Fibroblast of peridontal ligament (primary cell): ENCODE data around the gene LTB.
"Not testable (repeated sequence)": the region's sequence is repeated elsewhere in the genome, so short reads cannot be mapped to it uniquely, and the experiment has no call there.

Experiments used
- DNase-seq: peaks from one replicate; pipeline ENCODE4 v3.0.0-alpha.2; 2010; ENCODE audit errors: extremely low read depth

LTB gene

DNA sequence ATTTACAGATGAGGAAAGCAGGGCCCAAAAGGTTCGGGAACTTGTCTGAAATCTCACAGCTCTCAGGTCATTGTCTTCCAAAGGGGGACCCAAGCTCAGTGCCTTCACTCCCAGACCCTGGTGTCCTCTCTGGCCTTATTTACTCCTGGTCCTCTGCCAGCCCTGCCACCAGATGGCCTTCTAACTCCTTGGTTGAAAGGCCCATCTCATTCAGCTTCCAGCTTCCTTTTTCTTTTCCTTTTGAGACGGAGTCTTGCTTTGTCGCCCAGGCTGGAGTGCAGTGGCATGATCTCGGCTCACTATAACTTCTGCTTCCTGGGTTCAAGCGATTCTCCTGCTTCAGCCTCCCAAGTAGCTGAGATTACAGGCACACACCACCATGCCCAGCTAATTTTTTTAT is 30.9 kb downstream of the LTB start:
- not testable (repeated sequence) for DNase-seq

DNA sequence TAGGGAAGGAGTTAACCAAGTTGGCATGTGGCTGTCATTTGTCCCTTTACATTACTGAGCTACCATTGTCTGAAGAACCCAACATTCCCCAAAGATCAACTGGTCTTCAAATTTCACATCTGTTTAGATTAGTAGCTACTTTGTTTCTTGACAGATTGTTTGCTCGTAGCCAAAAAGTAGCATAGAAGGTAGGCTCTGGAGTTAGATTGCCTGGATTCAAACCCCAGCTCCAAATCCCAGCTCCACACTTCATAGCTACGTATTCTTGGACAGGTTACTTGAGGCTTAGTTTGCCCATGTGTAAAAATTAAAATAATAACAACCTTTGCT is 33.7 kb downstream of the LTB start:
- no peak for DNase-seq

DNA sequence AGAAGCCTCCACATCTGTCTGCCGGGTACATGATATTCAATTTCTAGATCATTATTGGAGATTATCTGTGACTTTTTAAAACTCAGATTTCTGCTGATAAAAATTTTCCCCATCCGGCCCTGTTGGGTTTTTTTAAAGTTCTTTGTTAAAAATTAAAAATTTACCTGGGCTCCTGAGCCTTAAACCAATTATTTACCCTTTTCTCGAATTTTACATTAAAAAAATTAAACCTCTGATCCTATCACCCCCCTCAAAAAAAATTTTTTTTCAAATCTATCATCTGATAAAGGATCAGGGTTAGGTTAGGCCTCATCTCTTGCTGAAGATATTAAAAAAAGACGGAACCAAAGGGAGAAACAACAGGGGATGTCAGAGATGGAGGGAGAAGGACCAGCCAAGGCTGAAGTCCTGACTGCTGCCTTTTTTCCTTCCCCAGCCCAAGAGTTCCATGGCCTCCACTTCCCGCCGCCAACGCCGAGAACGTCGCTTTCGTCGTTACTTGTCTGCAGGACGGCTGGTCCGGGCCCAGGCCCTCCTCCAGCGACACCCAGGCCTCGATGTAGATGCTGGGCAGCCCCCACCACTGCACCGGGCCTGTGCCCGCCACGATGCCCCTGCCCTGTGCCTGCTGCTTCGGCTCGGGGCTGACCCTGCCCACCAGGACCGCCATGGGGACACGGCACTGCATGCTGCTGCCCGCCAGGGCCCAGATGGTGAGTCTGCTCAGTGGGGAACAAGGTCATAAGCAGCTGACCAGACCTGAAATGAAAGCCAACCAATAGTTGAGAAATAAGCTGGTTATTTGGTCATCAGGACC is 34.3 kb downstream of the LTB start:
- no peak for DNase-seq

DNA sequence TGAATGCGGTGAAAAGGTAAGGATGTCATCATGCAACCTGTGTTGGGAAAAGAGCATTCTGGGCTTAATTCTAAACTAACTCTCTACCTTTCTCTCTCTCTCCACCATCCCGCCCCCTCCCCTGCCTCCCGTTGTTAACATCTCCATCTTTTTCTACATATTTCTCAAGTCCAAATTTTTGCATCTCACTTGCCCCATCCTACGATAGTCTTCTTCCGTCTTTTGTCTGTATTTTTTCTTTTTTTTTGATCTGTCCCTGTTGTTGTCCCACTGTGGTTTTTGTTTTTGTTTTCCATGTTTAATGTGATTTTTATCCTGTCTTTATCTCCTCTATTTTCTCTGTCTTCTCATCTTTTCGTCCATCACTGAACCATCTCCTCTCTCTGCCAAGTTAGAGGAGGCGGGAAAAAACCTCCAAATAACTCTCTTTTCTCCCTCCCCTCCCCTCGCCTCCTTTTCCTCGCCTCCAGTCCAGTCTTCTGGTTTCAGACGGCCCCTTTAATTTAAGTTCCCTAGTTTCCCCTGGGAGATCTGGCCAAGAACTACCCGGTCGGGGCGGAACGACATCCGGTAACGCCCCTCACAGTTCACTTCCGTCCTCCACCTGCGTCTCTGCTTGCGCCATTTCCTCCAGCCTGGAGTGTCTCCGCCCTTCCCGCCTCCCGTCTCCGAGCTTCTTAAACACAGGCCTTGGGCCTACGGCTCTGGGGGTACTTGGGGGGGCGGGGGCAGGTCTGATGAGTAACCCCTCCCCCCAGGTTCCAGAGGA is 35.1 kb downstream of the LTB start, which contains the start of gene NFKBIL1:
TSS of gene NFKBIL1 (plus strand) at position 651 of the 769 bp plus-strand sequence. CDS start at position 738, 87 bp downstream.
- peak; percentile 99 for DNase-seq

DNA sequence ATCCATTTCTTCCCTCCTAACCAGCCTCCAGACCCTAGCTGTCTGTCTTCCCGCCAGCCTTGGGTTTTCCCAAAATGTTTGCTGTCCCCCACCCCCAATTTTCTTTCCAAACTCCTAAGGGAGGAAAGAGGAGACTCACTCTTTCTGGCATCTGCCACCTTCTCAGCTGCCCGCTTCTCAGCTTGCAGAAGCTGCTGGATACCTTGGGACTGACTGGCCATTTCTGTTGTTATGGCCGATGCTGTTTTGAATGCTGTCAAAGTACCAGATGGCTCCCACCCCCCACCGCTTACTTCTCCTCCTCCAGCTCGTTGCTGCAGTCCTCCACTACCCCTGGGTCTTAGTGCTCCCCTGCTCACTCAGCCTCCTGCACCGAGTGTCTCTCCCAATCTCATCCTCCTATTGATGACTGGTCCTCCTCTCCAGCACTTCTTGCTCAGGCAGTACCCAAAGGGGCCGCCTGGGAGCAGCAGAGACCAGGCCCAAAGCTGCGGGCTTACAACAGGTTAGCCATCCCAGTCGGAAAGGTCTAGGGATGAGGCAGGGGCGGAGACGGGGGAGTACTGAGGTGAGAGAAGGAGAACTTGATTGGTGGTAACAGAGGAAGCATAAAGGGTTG is 35.8 kb downstream of the LTB start, which contains the start of gene ATP6V1G2:
TSS of gene ATP6V1G2 (minus strand) at position 270 of the 619 bp plus-strand sequence. CDS start at position 221, 49 bp downstream.
- DNase-seq: peak; percentile 93

DNA sequence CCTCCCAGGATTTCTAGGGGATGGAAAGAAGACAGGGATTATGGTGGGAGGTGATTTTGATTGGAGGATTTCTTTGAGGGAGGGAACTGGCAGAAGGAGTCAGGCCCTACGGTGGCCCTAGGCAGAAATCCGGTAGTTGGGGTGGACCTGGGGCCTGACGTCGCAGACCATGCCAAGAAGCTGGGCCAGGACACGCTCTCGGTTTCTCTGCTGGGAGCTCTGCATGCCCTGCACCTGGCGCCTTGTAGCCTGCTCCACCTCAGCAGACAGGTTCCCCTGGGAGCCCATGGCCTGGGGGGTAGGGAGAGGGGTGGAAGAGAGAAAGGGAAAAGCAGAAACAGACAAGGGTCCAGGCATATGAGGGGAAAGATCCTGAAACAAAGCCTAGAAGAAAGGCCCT is 36.9 kb downstream of the LTB start:
- no peak for DNase-seq

DNA sequence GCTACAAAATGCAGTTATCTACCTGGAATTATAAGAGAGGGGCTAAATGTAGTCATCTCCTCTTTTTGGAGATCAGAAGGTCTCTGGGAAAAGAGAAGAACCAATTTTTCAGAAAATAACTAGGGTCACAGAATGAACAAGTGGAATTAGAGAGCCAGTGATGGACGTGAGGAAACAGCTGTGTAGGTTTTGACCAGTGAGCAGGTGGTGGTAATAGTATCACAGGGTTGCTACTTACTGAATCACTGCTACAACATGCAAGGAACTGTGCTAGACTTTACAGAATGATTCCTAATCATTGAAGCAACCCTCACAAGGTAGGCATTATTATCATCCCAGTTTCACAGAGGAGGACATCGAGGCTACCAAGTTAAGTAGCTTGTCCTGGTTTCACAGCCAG is 37.5 kb downstream of the LTB start:
- DNase-seq: no peak

DNA sequence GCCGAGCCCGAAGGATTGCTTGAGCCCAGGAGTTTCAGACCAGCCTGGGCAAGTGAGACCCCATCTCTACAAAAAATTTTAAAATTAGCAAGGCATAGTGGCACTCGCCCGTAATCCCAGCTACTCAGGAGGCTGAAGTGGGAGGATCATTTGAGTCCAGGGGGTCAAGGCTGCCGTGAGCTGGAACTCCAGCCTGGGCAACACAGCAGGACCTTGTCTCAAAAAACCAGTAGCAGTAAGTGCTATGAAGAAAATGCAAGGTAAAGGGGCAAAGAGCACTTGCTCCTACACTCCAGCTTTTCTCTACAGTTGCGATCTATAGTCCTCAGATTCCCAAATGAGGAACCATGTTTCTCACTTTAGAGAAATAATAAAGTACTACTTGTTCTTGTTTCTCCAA is 38.6 kb downstream of the LTB start:
- no peak for DNase-seq

DNA sequence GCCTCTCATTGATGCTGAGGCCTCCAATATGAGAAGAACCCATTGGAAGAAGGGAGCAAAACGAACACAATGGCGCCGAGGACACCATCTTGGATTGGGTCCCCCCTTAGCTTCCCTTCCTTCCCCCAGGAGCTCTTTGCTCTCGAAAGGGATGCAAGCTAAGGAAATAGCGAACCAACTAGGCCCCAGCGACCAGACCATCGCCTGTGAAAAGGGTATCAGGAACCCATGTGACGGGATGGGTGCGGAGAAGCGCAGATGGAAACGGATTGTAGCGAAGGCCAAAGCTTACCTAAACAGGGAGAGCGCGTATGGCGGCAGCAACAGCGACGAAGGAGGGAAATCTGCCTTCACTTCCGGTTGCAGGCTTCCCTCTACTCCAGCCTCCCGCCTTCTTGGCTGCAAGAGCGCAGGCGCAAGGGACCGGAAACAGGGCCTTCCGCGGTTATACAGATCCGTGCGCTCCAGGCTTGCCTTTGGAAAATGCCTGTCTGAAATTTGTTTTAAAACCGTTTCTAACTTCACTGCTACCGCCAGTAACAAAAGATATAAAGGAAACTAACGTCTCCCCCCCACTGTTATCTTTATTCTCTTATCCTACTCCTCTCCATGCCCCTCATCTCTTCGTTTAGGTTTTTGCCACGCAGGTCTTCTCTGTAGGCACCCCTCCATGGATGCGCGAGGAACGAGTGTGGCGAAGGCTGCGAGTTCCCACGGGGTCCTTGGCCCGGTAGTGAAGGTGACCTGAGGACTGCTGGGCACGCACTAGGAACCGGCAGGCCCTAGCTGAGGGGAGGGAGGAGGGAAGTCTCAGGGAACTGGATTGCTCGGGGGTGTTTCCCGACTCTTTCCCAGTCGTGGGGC is 40.3 kb downstream of the LTB start, which contains the start of gene DDX39B:
TSS of gene DDX39B (minus strand) at position 346 of the 864 bp plus-strand sequence. CDS start 1,471 bp downstream, outside the sequence.
- peak; percentile 98 for DNase-seq

DNA sequence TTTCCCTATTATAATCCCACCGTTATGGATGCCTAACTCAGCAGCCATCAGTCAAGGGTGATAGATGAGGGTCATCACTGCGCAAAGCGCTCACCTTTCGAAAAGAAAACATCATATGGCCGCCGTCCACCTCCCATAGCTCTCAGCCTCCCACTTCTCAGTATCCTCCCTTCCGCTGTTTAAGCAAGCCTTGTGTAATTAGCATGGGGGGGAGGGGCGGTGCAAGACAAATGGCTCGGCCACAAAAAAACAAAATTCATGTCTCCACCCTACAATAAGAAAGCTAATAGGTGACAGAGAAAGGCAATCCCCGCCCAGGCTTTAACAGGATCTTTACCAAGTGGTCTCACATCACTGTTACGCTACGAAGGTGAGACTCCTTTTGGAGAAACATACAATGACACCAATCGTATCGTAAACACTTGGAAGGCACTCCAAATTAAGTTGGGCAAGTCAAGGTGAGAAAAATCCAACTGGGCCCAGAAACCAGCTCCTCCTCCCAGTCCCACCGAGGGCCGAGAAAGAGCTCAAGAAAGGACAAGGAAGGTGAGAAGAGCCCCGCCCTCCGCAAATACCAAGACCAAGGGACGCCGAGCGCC is 41.1 kb downstream of the LTB start:
- DNase-seq: peak; percentile 52

DNA sequence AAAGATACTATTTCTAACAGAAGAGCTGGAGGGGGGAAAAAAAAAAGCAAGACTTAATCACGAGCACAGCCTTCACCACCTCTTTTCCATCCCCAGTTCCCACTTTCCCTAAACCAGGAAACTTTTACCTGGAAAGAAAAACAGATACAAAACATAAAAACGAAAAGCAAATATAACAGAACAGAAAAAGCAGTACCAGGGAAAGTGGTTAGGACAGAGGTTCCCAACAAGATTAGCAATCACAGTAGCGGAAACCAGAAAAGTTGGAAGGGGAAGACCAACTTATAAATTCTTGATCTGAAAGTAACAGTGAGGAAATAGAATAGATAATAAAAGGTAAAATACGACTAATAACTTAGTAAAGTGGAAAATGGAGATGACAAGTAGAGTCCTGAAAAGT is 41.6 kb downstream of the LTB start:
- no peak for DNase-seq

DNA sequence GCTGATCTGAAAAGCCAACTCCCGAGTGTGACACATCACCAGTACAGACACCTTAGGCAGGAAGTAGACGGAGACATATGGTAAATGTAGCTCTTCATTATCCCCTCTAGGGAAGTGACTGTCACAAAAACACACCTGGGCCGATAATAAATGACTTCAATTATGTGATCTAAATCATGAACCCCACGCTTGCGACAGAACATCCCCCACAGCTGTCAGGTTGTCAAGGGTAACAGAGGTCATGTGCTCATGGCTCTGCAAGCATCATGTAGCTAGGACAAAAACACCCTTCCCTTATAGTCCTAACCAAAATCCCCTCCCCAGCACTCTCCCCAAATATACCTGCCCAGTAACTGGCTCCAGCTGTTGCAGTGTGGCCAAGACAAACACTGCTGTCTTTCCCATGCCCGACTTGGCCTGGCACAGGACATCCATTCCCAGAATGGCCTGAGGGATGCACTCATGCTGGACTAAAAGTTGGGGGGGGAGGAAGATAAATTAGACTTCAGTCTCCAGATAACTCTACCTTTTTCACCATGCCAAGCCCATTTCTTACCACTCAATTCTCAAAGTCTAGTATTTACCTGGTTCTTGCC is 43.3 kb downstream of the LTB start:
- no peak for DNase-seq

DNA sequence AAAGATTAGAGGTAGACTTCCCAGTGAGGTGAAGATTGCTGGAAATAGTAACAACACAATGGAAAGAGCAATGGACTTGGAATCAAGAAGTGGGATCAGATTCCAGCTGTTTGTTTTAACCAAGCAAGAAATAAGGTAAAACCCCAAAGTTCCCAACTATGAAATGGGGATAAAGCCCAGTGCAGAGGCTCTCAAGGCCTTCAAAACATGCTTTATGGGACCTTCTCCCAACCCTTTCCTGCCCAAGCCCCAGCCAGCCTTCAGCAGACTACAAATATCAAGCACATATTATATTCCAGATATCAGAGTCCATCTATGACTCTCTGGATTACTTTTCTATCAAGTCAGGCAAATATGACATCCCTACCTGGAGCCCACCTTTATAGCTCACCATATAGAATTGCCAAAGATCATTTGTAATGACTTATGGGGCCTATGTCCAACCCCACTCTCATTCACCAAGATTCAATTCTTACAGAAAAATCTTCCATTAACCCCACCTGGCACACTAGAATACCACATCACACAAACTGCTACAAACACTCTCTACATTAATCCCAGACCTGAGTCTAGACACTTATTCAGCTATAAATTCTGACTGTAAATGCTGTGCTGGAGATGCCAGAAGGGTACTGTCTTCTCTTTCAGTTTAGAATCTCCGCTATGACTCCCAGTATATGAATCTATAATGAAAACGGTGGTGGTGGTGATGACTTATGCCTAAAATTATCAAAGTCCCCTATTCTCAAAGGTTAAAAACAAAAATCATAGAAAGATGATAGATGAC is 46.5 kb downstream of the LTB start:
- DNase-seq: no peak

DNA sequence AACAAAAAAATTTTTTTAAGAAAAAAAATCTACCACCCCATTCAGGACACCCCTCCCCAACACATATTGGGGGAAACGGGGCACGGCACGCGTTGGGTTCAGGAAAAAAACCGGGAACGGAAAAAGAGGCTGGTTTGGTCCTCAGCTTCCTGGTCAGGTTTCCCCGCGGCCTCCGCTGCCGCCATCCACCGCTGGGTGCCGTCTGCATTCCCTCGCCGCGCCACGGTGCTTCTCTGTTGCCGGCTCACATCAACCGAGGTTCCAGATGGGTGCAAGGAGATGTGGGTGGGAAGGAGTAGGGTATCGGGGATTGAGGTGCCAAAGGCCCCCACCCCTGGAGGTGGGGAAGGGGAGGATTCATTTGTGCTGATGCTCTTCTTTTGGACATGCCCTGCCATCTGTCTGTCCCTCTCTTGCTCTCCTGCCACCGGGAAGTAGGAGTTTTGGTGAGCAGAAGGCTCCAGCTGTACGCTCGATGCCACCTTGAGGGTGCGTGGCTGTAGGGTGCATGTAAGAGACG is 47.6 kb downstream of the LTB start:
- DNase-seq: no peak

DNA sequence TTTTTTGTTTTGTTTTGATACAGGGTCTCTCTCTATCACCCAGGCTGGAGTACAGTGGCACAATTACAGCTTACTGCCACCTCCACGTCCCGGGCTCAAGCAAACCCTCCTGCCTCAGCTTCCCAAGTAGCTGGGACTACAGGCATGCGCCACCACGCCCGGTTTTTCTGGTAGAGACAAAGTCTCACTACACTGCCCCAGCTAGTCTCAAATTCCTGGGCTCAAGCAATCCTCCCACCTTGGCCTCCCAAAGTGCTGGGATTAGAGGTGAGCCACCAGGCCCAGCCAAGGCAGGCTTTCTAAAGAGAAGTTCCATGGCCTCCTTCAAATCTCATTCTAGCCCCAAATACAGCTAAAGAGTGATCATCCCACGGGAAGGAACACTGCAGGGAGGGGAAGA is 48.2 kb downstream of the LTB start:
- no peak for DNase-seq

DNA sequence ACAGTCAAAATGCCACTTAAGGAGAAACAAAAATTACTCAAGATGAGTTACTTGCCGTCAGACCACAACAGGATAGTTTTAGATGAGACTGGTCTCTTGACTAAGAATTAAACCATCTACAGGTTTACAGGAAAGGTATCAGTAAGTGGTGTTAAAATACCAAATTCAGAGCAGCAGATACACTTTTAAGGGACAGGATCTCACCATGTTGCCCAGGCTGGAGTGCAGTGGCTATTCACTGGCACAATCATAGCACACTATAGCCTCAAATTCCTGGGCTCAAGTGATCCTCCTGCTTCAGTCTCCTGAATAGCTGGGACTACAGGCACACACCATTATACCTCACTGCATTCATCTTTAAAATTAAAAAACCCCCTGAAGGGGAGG is 48.8 kb downstream of the LTB start:
- no peak for DNase-seq

DNA sequence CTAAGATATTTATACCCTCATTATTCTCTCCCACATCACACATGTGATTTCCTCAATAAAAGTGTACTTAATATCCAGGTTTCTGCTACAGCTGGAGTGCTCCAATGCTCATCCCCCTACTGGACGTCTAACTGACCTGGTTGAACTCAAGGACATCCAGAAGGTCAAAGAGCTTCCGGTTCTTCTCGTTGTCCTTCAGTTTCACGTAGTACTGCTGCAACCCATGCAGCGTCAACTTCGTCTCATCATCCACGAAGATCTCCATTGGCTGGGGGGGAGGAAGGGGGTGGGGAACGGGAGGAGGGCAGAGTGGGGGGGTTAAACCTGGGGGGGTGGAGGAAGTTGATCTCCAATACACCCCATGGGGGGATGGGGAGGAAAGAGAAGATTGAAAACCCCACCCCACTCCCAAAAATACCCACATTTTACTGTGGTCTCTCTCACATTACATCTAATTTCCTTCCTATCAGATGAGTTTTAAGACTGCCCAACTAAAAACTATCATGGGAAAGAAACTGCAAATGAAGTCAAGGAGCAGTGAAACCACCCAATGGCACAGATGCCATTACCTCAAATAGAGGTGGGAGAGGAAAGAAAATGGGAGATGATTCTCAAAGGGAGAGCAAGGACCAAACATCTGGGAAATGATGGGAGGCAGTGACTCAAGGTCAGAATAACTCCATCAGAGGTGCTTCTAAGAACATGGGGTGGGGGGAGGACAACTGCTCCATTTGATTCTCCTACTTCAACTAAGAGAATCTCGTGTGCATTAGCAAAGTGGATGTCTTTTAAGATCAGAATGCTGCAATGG is 49.4 kb downstream of the LTB start:
- DNase-seq: no peak

DNA sequence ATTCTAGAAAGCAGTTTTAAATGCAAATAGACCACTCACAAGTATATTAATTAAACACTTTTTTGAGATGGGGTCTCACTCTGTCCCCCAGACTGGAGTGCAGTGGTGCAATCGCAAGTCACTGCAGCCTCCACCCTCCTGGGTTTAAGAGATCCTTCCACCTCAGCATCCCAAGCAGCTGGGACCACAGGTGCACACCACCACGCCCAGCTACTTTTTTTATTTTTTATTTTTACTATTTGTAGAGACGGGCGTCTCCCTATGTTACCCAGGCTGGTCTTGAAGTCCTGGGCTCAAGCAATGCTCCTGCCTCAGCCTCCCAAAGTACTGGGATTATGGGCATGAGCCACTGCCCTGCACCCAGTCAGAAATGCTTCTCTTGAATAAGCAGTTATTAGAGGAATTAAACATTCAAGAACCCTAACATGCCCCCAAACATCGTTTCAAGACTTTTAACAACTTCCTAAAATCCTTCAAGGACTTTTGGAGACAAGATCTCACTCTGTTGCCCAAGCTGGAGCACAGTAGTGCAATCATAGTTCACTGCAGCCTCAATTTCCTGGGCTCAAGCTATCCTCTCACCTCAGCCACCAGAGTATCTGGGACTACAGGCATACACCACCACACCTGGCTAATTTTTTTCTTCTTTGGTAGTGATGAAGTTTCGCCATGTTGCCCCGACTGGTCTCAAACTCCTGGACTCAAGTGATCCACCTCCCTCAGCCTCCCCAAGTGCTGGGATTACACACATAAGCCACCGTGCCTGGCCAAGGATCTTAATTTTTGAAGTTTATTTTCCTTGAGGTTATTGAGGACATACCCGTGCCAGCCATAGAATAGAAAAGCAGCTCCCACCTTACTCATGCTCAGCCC is 50.2 kb downstream of the LTB start:
- no peak for DNase-seq
